HG03039 (cell line): ENCODE results near the gene GIMAP5.

Source experiments
- ATAC-seq: cut with Tn5 transposase; IDR thresholded peaks from one replicate; pipeline ENCODE4 v1.9.1; 2021; ENCODE audit warnings: mild to moderate bottlenecking, moderate library complexity; ENCODE audit not compliant: unreplicated experiment

GIMAP5 gene

GRCh38 chr7:150734254-150734653 is 3.0 kb upstream of the GIMAP5 start:
- ATAC-seq, result no peak

GRCh38 chr7:150735596-150736358 is 1.4 kb upstream of the GIMAP5 start:
- no peak for ATAC-seq

GRCh38 chr7:150736864-150737263 is 354 bp upstream of the GIMAP5 start:
- no peak for ATAC-seq

GRCh38 chr7:150738092-150738491 is 874 bp downstream of the GIMAP5 start:
- no peak for ATAC-seq

GRCh38 chr7:150738591-150739001 is 1.4 kb downstream of the GIMAP5 start:
- no peak for ATAC-seq

- no peak for ATAC-seq
Measured at GRCh38 chr7:150739033-150739432, 1.8 kb downstream of the GIMAP5 start.

GRCh38 chr7:150740053-150740452 is 2.8 kb downstream of the GIMAP5 start:
- no peak for ATAC-seq

- ATAC-seq, result no peak
Measured at GRCh38 chr7:150742286-150742968, 5.2 kb downstream of the GIMAP5 start.

GRCh38 chr7:150744041-150744656 is 6.9 kb downstream of the GIMAP5 start:
- ATAC-seq, result no peak

- no peak for ATAC-seq
Measured at GRCh38 chr7:150745086-150745485, 7.9 kb downstream of the GIMAP5 start.

GRCh38 chr7:150745876-150746275 is 8.7 kb downstream of the GIMAP5 start:
- ATAC-seq, result no peak

- no peak for ATAC-seq
Measured at GRCh38 chr7:150746921-150747320, 9.7 kb downstream of the GIMAP5 start.

GRCh38 chr7:150748376-150748775 is 11.2 kb downstream of the GIMAP5 start:
- ATAC-seq, result no peak

GRCh38 chr7:150751702-150752101 is 14.5 kb downstream of the GIMAP5 start:
- no peak for ATAC-seq

GRCh38 chr7:150753239-150753638 is 16.0 kb downstream of the GIMAP5 start:
- no peak for ATAC-seq

- ATAC-seq, result peak; percentile 50
Measured at GRCh38 chr7:150753826-150754603, 16.8 kb downstream of the GIMAP5 start.

- ATAC-seq, result no peak
Measured at GRCh38 chr7:150754951-150755350, 17.7 kb downstream of the GIMAP5 start.

- no peak for ATAC-seq
Measured at GRCh38 chr7:150755473-150756099, 18.4 kb downstream of the GIMAP5 start.

GRCh38 chr7:150756166-150756565 is 18.9 kb downstream of the GIMAP5 start:
- no peak for ATAC-seq

- ATAC-seq, result no peak
Measured at GRCh38 chr7:150756858-150757257, 19.6 kb downstream of the GIMAP5 start.

GRCh38 chr7:150759479-150759878 is 22.3 kb downstream of the GIMAP5 start:
- no peak for ATAC-seq
